Keratinocyte (primary cell): ENCODE measurements around the gene CKLF. TPM values are rescaled to one million over a fixed set of nuclear protein-coding genes. Genes with fewer than 3 reads are reported as not detected.

Experiments
- DNase-seq: peaks from one replicate; pipeline ENCODE4 v3.0.0-alpha.2; 2011; ENCODE audit warnings: low read depth, missing footprints, low spot score
- FAIRE-seq: peaks from 2 replicates; lab custom pipeline; 2011; peaks lifted over from hg19 to GRCh38; lab: Jason Lieb, UNC
- H2AFZ ChIP-seq: 2 replicates; pipeline ENCODE4 v1.6.0; 2012; ENCODE audit warnings: low read length, control low read depth, inconsistent platforms; ENCODE audit not compliant: control insufficient read depth
- H3K27ac ChIP-seq: 2 replicates; pipeline ENCODE4 v1.5.1; 2011; ENCODE audit warnings: low read length; ENCODE audit not compliant: control insufficient read depth, insufficient read depth
- H3K27me3 ChIP-seq: 3 replicates; pipeline ENCODE4 v1.6.0; 2011; ENCODE audit warnings: low read length; ENCODE audit not compliant: control insufficient read depth, insufficient read depth; ENCODE audit errors: extremely low read depth
- H3K36me3 ChIP-seq, 2 experiments: 2 replicates in 1 of 2; 3 replicates in 1 of 2; pipeline ENCODE4 v1.5.1; 2011; ENCODE audit warnings: low read length in 2 of 2, mild to moderate bottlenecking in 1 of 2; ENCODE audit not compliant: control insufficient read depth in 2 of 2, insufficient read depth in 2 of 2; ENCODE audit errors: extremely low read depth in 1 of 2
- H3K4me1 ChIP-seq: 3 replicates; pipeline ENCODE4 v1.5.1; 2011; ENCODE audit warnings: low read length; ENCODE audit not compliant: control insufficient read depth, insufficient read depth; ENCODE audit errors: extremely low read depth
- H3K4me2 ChIP-seq: 3 replicates; pipeline ENCODE4 v1.6.0; 2011; ENCODE audit warnings: low read depth, low read length; ENCODE audit not compliant: control insufficient read depth, insufficient read depth; ENCODE audit errors: extremely low read depth
- H3K4me3 ChIP-seq, 3 experiments: fragments of 200-600 bp in 1 of 3; sonication (generic) in 1 of 3; 2 replicates in 2 of 3; 3 replicates in 1 of 3; pipeline ENCODE4 v1.5.1; 2011 to 2016; ENCODE audit warnings: low read length in 3 of 3, mild to moderate bottlenecking in 3 of 3, control low read depth in 2 of 3, inconsistent platforms in 1 of 3, low read depth in 1 of 3, mixed read lengths in 1 of 3, mixed run types in 1 of 3, moderate library complexity in 1 of 3; ENCODE audit not compliant: control insufficient read depth in 2 of 3, insufficient read depth in 2 of 3; ENCODE audit errors: extremely low read depth in 1 of 3
- H3K79me2 ChIP-seq: 2 replicates; pipeline ENCODE4 v1.6.0; 2012; ENCODE audit warnings: low read length; ENCODE audit not compliant: control insufficient read depth, insufficient read depth
- H3K9ac ChIP-seq: 3 replicates; pipeline ENCODE4 v1.6.0; 2011; ENCODE audit warnings: low read length; ENCODE audit not compliant: control insufficient read depth, insufficient read depth; ENCODE audit errors: extremely low read depth
- H3K9me1 ChIP-seq: 3 replicates; pipeline ENCODE4 v1.6.0; 2011; ENCODE audit warnings: low read length; ENCODE audit not compliant: control insufficient read depth, insufficient read depth; ENCODE audit errors: extremely low read depth
- H3K9me3 ChIP-seq: 2 replicates; pipeline ENCODE4 v1.5.1; 2012; ENCODE audit warnings: low read depth, low read length; ENCODE audit not compliant: control insufficient read depth
- H4K20me1 ChIP-seq: 3 replicates; pipeline ENCODE4 v1.6.0; 2011; ENCODE audit warnings: low read length; ENCODE audit not compliant: control insufficient read depth, insufficient read depth; ENCODE audit errors: extremely low read depth
- EZH2 ChIP-seq: IDR thresholded peaks from one replicate; pipeline ENCODE4 v1.6.1; 2012; ENCODE audit warnings: inconsistent platforms, mild to moderate bottlenecking, low read length, moderate library complexity
- dilution Hi-C: fragments of 300-500 bp; cut with MboI; formaldehyde crosslinking; loops from one replicate; pipeline ENCODE4 v1.7.0; 2020; ENCODE audit warnings: low sequenced_read_pairs; ENCODE audit not compliant: extremely low pct_ligation_motif_present
- polyA plus RNA-seq, 5 experiments: library from polyadenylated mRNA; depleted of rRNA in 3 of 5; stranded (reverse) in 3 of 5; stranded (forward) in 1 of 5; unstranded in 1 of 5; fragments of >200 nt; gene quantifications; 1 replicate in 1 of 5; 2 replicates in 3 of 5; 3 replicates in 1 of 5; pipeline versions ENCODE4 v1.2.1 to v1.2.3, GENCODE V29; 2011 to 2012; ENCODE audit warnings: missing spikeins in 2 of 5, low read depth in 1 of 5, low replicate concordance in 1 of 5
- TF ChIP-seq, protein P1 (sequence below), 3 experiments: IDR thresholded peaks in 1 of 3; conservative IDR thresholded peaks in 1 of 3; optimal IDR thresholded peaks in 1 of 3; 2 replicates in 2 of 3; 3 replicates in 1 of 3; pipeline versions ENCODE3 to v1.5.1; 2011; ENCODE audit warnings: low read length in 3 of 3, mild to moderate bottlenecking in 3 of 3, moderate library complexity in 2 of 3, control low read depth in 1 of 3, inconsistent platforms in 1 of 3; ENCODE audit not compliant: insufficient read depth in 2 of 3; ENCODE audit errors: extremely low read depth in 1 of 3

The CKLF gene
- polyA plus RNA-seq, 1 donor (not counting 4 experiments of a cell fraction or from before 2014, with no cell fraction given) = 38.0 TPM

DNA sequence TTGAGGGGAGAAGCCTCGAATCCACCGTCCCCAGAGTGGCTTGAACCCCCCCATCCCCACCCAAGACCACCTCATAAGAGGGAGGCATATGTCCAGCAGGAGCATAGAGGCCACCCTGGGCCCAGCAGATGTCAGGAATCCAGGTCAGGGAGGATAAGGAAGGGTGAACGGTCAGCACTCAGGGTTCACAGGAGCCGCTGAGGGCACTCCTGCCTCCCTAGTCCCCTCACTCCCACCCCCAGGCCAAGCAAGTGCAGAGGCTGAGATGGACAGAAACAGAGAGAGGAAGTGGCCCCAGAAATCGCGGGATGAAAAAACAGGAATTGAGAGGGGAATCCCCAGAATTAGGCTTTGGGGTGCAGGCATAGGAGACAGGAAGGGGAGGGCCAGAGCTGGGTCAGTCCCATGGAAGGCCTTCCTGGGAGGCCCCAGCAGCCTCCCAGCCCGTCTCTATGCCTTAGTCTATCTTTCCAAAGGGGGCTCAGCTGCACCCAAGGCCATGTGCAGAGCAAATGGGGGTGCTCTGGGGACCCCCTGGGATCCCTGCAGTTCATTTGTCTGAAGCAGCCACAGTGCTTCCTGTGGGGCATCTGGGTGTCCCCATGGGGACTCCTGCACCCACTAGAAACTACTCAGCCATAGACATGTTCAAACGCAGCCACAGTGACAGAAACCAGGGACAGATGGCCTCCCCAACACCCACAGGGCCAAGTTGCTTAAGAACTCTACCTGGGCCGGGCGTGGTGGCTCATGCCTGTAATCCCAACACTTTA, 53.8 kb downstream of the CKLF start:
- H3K4me2 ChIP-seq = peak overlapping the region; percentile 60
- H3K9ac ChIP-seq = peak overlapping the region; percentile 67
- no peak for DNase-seq
- H3K27me3 ChIP-seq = no peaks in the 10 kb centered on the region
- FAIRE-seq = no peak
- peaks cover 2% of the 10 kb centered on the region for H3K9me3 ChIP-seq
- H3K4me1 ChIP-seq = peaks cover 23% of the 10 kb centered on the region
- no peak overlapping the region for H3K27ac ChIP-seq
- H3K4me3 ChIP-seq = peak overlapping the region; percentile 68 to 79 (median 79)
- TF ChIP-seq EZH2 = no peak
- peaks cover 12 to 14% of the 10 kb centered on the region in 2 experiments for H3K36me3 ChIP-seq
- dilution Hi-C loops = no loop called here
- H3K79me2 ChIP-seq = peaks cover 6% of the 10 kb centered on the region
- H2AFZ ChIP-seq = no peak overlapping the region
- no peaks in the 10 kb centered on the region for H4K20me1 ChIP-seq
- H3K9me1 ChIP-seq = no peaks in the 10 kb centered on the region

- Histone ChIP-seq H3K27me3 (no peaks in the 10 kb centered on the region), H3K79me2 (peaks cover 6% of the 10 kb centered on the region), H4K20me1 (no peaks in the 10 kb centered on the region), H3K9ac (peak overlapping the region; percentile 18), H3K27ac (no peak overlapping the region), H3K4me2 (peak overlapping the region; percentile 43), H3K36me3 (peaks cover 22 to 25% of the 10 kb centered on the region in 2 experiments), H3K9me1 (no peaks in the 10 kb centered on the region), H2AFZ (no peak overlapping the region), H3K9me3 (no peaks in the 10 kb centered on the region), H3K4me3 (no peak overlapping the region), H3K4me1 (peaks cover 23% of the 10 kb centered on the region)
- DNase-seq (peak; percentile 58), FAIRE-seq (peak; percentile 89)
- TF ChIP-seq, protein P1, sequence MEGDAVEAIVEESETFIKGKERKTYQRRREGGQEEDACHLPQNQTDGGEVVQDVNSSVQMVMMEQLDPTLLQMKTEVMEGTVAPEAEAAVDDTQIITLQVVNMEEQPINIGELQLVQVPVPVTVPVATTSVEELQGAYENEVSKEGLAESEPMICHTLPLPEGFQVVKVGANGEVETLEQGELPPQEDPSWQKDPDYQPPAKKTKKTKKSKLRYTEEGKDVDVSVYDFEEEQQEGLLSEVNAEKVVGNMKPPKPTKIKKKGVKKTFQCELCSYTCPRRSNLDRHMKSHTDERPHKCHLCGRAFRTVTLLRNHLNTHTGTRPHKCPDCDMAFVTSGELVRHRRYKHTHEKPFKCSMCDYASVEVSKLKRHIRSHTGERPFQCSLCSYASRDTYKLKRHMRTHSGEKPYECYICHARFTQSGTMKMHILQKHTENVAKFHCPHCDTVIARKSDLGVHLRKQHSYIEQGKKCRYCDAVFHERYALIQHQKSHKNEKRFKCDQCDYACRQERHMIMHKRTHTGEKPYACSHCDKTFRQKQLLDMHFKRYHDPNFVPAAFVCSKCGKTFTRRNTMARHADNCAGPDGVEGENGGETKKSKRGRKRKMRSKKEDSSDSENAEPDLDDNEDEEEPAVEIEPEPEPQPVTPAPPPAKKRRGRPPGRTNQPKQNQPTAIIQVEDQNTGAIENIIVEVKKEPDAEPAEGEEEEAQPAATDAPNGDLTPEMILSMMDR (optimal IDR thresholded peaks at IDR 0.05 in 1 of 3, IDR thresholded peaks at IDR 0.05 in 1 of 3, conservative IDR thresholded peaks at IDR 0.05 in 1 of 3; ENCODE audit: extremely low read depth in 1 of 3, insufficient read depth in 2 of 3, low read length in 3 of 3) = peak; percentile 90 to 95 (median 91)
- no peak for TF ChIP-seq EZH2
- dilution Hi-C loops = no loop called here
These were observed 56.1 kb downstream of the CKLF start for GRCh38 chr16:66608241-66609138.
